ENCODE results near the gene TSPAN4.

GRCh38 chr11:827897-828192, 14.8 kb upstream of the TSPAN4 start, which contains the start of gene CRACR2B:
- TF ChIP-seq CTCF (IDR thresholded peaks at IDR 0.05 in 4 of 5, conservative IDR thresholded peaks at IDR 0.05 in 1 of 5), result no peak
- TF ChIP-seq POLR2A (IDR thresholded peaks at IDR 0.05), result no peak

Data from gastrocnemius medialis (tissue), 4 donors.